Stimulated activated CD8-positive, alpha-beta memory T cell treated with anti-CD3 and anti-CD28 coated beads, Interleukin-12 subunit alpha, Interleukin-12 subunit beta, amount 100 ng/mL, for 24 hours (primary cell): ENCODE data around the gene KIF4B.
"Not testable (repeated sequence)": the region's sequence is repeated elsewhere in the genome, so short reads cannot be mapped to it uniquely, and the experiment has no call there.

Experiments used
- DNase-seq: peaks from one replicate; pipeline ENCODE4 v3.0.0-alpha.2; 2020; ENCODE audit errors: extremely low read depth

KIF4B gene

GRCh38 chr5:155008669-155009068 lies 4.9 kb upstream of the KIF4B start:
- DNase-seq: no peak

GRCh38 chr5:155010881-155011280 lies 2.7 kb upstream of the KIF4B start:
- DNase-seq: no peak

GRCh38 chr5:155015239-155015638 lies 1.7 kb downstream of the KIF4B start:
- no peak for DNase-seq

- DNase-seq: no peak
Observed at GRCh38 chr5:155017610-155018009, 4.1 kb downstream of the KIF4B start.

GRCh38 chr5:155019601-155020226 lies 6.2 kb downstream of the KIF4B start:
- DNase-seq: no peak

- DNase-seq: no peak
Observed at GRCh38 chr5:155021842-155022241, 8.3 kb downstream of the KIF4B start.

- DNase-seq: no peak
Observed at GRCh38 chr5:155023320-155023719, 9.8 kb downstream of the KIF4B start.

GRCh38 chr5:155024015-155024414 lies 10.5 kb downstream of the KIF4B start:
- DNase-seq: no peak

- no peak for DNase-seq
Observed at GRCh38 chr5:155025895-155026294, 12.3 kb downstream of the KIF4B start.

GRCh38 chr5:155027993-155028629 lies 14.6 kb downstream of the KIF4B start:
- DNase-seq: no peak

- no peak for DNase-seq
Observed at GRCh38 chr5:155029240-155029639, 15.7 kb downstream of the KIF4B start.

- DNase-seq: not testable (repeated sequence)
Observed at GRCh38 chr5:155034145-155034744, 20.7 kb downstream of the KIF4B start.

- not testable (repeated sequence) for DNase-seq
Observed at GRCh38 chr5:155035087-155035486, 21.5 kb downstream of the KIF4B start.

GRCh38 chr5:155040984-155041653 lies 27.6 kb downstream of the KIF4B start:
- DNase-seq: no peak

- DNase-seq: no peak
Observed at GRCh38 chr5:155044591-155044990, 31.0 kb downstream of the KIF4B start.

- no peak for DNase-seq
Observed at GRCh38 chr5:155046591-155046990, 33.0 kb downstream of the KIF4B start.

- no peak for DNase-seq
Observed at GRCh38 chr5:155047818-155048217, 34.3 kb downstream of the KIF4B start.

- DNase-seq: no peak
Observed at GRCh38 chr5:155049569-155050383, 36.2 kb downstream of the KIF4B start.

GRCh38 chr5:155050384-155051019 lies 36.9 kb downstream of the KIF4B start:
- no peak for DNase-seq

GRCh38 chr5:155052532-155052931 lies 39.0 kb downstream of the KIF4B start:
- DNase-seq: no peak

GRCh38 chr5:155053501-155053900 lies 39.9 kb downstream of the KIF4B start:
- DNase-seq: no peak
